Prostate gland (tissue), 2 donors: ENCODE data around the gene CDC7. TPM values are rescaled to one million over a fixed set of nuclear protein-coding genes. Genes with fewer than 3 reads are reported as not detected.
"Not testable (repeated sequence)": the region's sequence is repeated elsewhere in the genome, so short reads cannot be mapped to it uniquely, and the experiment has no call there.

Experiments used
- DNase-seq: peaks from one replicate; pipeline ENCODE4 v3.0.0-alpha.2; 2019; ENCODE audit warnings: low spot score
- H3K27ac ChIP-seq, 2 donors: fragments of 200-600 bp; sonication (generic); 2 replicates each; pipeline ENCODE4 v1.5.1; 2017 to 2019
- H3K27me3 ChIP-seq: fragments of 200-600 bp; sonication (generic); replicated peaks from 2 replicates; pipeline ENCODE4 v1.5.1; 2019; ENCODE audit not compliant: insufficient read depth
- H3K36me3 ChIP-seq, 2 donors: fragments of 200-600 bp; sonication (generic); 1 replicate in 1 of 2; 2 replicates in 1 of 2; pipeline versions ENCODE4 v1.5.1 to v1.8.1; 2017 to 2019
- H3K4me1 ChIP-seq: fragments of 200-600 bp; sonication (generic); replicated peaks from 2 replicates; pipeline ENCODE4 v1.5.1; 2019
- H3K4me3 ChIP-seq, 2 donors: fragments of 200-600 bp; sonication (generic); 2 replicates each; pipeline ENCODE4 v1.5.1; 2017 to 2019
- H3K9me3 ChIP-seq: fragments of 200-600 bp; sonication (generic); 2 replicates; pipeline ENCODE4 v1.5.1; 2017
- CTCF ChIP-seq, 4 experiments: fragments of 200-600 bp in 2 of 4; fragments of 450-650 bp in 2 of 4; sonication (generic) in 2 of 4; IDR thresholded peaks; 1 replicate in 3 of 4; 2 replicates in 1 of 4; pipeline ENCODE4 v1.5.1; 2016 to 2019; ENCODE audit warnings: antibody characterized with exemption in 4 of 4, mild to moderate bottlenecking in 2 of 4, moderate library complexity in 2 of 4
- POLR2A ChIP-seq: fragments of 450-650 bp; IDR thresholded peaks from one replicate; pipeline ENCODE4 v1.6.1; 2016; ENCODE audit warnings: antibody characterized with exemption, mild to moderate bottlenecking
- POLR2AphosphoS5 ChIP-seq: sonication (generic); formaldehyde crosslinking; IDR thresholded peaks from one replicate; pipeline ENCODE4 v1.6.1; 2017; ENCODE audit warnings: antibody characterized with exemption
- WGBS: methylation state at CpG from one replicate; pipeline ENCODE4 v1.1.5; 2018; 5-methylcytosine and 5-hydroxymethylcytosine counted together
- intact Hi-C: fragments of 100-400 bp; cut with DNase I; formaldehyde crosslinking; loops from one replicate; pipeline ENCODE4 v1.14.2; 2022
- total RNA-seq, 2 donors: library from RNA; depleted of rRNA; stranded (reverse); fragments of >200 nt; gene quantifications; one replicate each; pipeline ENCODE4 v1.1.0, GENCODE V29; 2016

The CDC7 gene
- 1 to 10 TPM in 1 of 2 donors, under 1 TPM in 1; 0.68 to 6.1 TPM for total RNA-seq

GRCh38 chr1:91500756-91501522, at the start of gene CDC7:
Gene CDC7, plus strand, starts transcription at chr1:91500851. Its CDS starts 866 bp downstream, at chr1:91501717.
- no peak for TF ChIP-seq POLR2A
- TF ChIP-seq CTCF (IDR thresholded peaks at IDR 0.05), result peak in 2 of 4 experiments; percentile 38 to 42
- TF ChIP-seq POLR2AphosphoS5, result peak; percentile 76
- under 1% methylated on average over 68 of the region's 68 CpGs for WGBS

GRCh38 chr1:91454136-91454535, 46.5 kb upstream of the CDC7 start:
- Histone ChIP-seq H3K4me1 (no peaks in the 10 kb centered on the region), H3K4me3 (no peak overlapping the region), H3K36me3 (no peaks in the 10 kb centered on the region), H3K9me3 (no peaks in the 10 kb centered on the region), H3K27me3 (no peaks in the 10 kb centered on the region), H3K27ac (no peak overlapping the region)
- no peak for DNase-seq
- 77% methylated on average over 2 of the region's 2 CpGs for WGBS
- intact Hi-C loops, result no loop called here
- TF ChIP-seq POLR2A (no peak), CTCF (IDR thresholded peaks at IDR 0.05) (no peak), POLR2AphosphoS5 (no peak)

More at GRCh38 chr1:91500756-91501522, at the start of gene CDC7:
- peak; percentile 87 for DNase-seq
- H3K27me3 ChIP-seq, result no peaks in the 10 kb centered on the region
- peak within 1 kb of the TSS; percentile 47 to 67 for H3K4me3 ChIP-seq
- H3K4me1 ChIP-seq, result no peaks in the 10 kb centered on the region
- H3K9me3 ChIP-seq, result no peaks in the 10 kb centered on the region
- intact Hi-C loops, result loop anchor here (5.0 to 10.0 kb wide), 3 partner anchors 96 to 794 kb away; partner anchors contain the start of genes GLMN, HFM1 and RPAP2
- H3K36me3 ChIP-seq, result no peaks in the 10 kb centered on the region
- H3K27ac ChIP-seq, result peak within 1 kb of the TSS; percentile 83 to 89

- Histone ChIP-seq H3K4me1 (no peaks in the 10 kb centered on the region), H3K9me3 (no peaks in the 10 kb centered on the region), H3K27ac (no peak overlapping the region), H3K4me3 (no peak overlapping the region), H3K27me3 (no peaks in the 10 kb centered on the region), H3K36me3 (no peaks in the 10 kb centered on the region)
- DNase-seq, result no peak
- TF ChIP-seq CTCF (IDR thresholded peaks at IDR 0.05) (no peak), POLR2AphosphoS5 (no peak), POLR2A (no peak)
- WGBS, result 57% methylated on average over 3 of the region's 3 CpGs
- intact Hi-C loops, result no loop called here
These were observed 45.3 kb upstream of the CDC7 start for GRCh38 chr1:91455334-91455733.

DNA sequence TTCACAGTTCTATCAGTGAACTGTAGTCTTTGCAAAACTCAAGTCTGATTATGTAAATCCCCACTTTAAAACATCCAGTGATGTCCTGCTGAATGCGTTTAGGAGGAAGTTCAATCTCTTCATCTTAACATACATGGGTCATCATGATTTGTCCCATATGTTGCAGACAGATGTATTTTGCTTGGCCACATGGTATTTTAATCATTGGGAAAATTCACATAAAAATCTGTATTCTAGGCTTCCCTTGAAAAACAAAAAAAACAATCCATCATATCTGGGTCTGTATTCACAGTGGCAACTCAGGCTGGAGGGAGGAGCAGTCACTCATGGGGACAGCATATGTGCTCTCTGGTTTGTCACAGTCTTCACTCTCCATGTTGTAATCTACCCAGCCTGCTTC, 44.8 kb upstream of the CDC7 start:
- Histone ChIP-seq H3K9me3 (no peaks in the 10 kb centered on the region), H3K36me3 (no peaks in the 10 kb centered on the region), H3K27ac (no peak overlapping the region), H3K27me3 (no peaks in the 10 kb centered on the region), H3K4me1 (no peaks in the 10 kb centered on the region), H3K4me3 (no peak overlapping the region)
- TF ChIP-seq CTCF (IDR thresholded peaks at IDR 0.05), result no peak
- no peak for TF ChIP-seq POLR2AphosphoS5
- no peak for TF ChIP-seq POLR2A
- DNase-seq, result no peak
- intact Hi-C loops, result no loop called here
- WGBS, result 65% methylated on average over 1 of the region's 1 CpG

- H3K9me3 ChIP-seq, H3K27me3 ChIP-seq, H3K4me1 ChIP-seq, DNase-seq, intact Hi-C loops, H3K4me3 ChIP-seq, H3K36me3 ChIP-seq, H3K27ac ChIP-seq: not testable (repeated sequence)
- WGBS, result 90% methylated on average over 2 of the region's 2 CpGs
These were observed 35.3 kb upstream of the CDC7 start for GRCh38 chr1:91465350-91465749.
